ENCODE results near the gene C6orf120.

DNA sequence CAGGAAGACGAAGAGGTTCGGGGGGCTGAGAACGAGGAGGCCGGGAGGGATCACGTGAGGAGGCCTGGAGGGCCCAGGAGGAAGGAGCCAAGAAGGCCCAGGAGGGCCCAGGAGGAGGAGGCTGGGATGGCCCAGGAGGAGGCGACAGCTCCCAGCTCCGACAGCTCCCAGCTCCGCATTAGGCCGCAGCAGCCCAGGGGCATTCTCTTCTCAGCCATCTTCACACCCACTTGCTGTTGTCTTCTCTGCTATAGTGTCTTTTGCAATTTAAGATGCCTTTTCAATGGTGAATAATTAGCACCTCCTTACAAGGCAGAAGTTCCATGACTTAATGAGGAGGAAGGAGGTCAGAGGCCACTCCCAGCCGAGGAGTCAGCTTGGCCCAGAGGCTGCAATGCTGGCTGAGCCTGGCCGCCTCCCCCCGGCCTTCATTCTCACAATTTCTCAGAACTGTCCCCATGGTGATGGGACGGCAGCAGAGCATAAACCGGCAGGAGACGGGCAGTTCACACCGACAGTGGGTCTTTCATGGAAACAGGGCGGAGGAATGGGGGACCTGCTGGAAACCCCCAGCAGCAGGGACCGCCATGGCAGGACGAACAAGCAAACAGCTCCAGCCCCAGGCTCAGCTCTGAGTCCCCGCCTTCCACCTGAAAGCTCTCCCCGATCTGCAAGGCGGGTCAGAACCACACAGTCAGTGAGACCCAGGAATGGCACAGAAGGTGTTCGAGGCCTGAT lies 45.2 kb upstream of the C6orf120 start:
- TF ChIP-seq, protein P1, sequence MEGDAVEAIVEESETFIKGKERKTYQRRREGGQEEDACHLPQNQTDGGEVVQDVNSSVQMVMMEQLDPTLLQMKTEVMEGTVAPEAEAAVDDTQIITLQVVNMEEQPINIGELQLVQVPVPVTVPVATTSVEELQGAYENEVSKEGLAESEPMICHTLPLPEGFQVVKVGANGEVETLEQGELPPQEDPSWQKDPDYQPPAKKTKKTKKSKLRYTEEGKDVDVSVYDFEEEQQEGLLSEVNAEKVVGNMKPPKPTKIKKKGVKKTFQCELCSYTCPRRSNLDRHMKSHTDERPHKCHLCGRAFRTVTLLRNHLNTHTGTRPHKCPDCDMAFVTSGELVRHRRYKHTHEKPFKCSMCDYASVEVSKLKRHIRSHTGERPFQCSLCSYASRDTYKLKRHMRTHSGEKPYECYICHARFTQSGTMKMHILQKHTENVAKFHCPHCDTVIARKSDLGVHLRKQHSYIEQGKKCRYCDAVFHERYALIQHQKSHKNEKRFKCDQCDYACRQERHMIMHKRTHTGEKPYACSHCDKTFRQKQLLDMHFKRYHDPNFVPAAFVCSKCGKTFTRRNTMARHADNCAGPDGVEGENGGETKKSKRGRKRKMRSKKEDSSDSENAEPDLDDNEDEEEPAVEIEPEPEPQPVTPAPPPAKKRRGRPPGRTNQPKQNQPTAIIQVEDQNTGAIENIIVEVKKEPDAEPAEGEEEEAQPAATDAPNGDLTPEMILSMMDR (IDR thresholded peaks at IDR 0.05; ENCODE audit: poor library complexity): no peak
- TF ChIP-seq EZH2 (IDR thresholded peaks at IDR 0.05; ENCODE audit: borderline replicate concordance) (no peak), EZH2phosphoT487 (IDR thresholded peaks at IDR 0.05; ENCODE audit: low read depth, severe bottlenecking, unreplicated experiment) (no peak)
